HG02885 (cell line): ENCODE measurements around the gene SLC49A3.
"Not testable (repeated sequence)": the region's sequence is repeated elsewhere in the genome, so short reads cannot be mapped to it uniquely, and the experiment has no call there.

ENCODE experiments used
- ATAC-seq: cut with Tn5 transposase; IDR thresholded peaks from one replicate; pipeline ENCODE4 v1.9.1; 2021; ENCODE audit warnings: mild to moderate bottlenecking; ENCODE audit not compliant: unreplicated experiment, poor library complexity

The SLC49A3 gene

GRCh38 chr4:656436-657337, 32.3 kb downstream of the SLC49A3 start:
- ATAC-seq = no peak

GRCh38 chr4:655464-656151, 33.3 kb downstream of the SLC49A3 start:
- no peak for ATAC-seq

GRCh38 chr4:654871-655463, 34.0 kb downstream of the SLC49A3 start:
- no peak for ATAC-seq

GRCh38 chr4:654503-654845, 34.5 kb downstream of the SLC49A3 start:
- ATAC-seq = no peak

GRCh38 chr4:653831-654502, 35.0 kb downstream of the SLC49A3 start:
- ATAC-seq = no peak

- ATAC-seq = no peak
These were observed 35.7 kb downstream of the SLC49A3 start for GRCh38 chr4:653080-653821.

GRCh38 chr4:651884-652642, 36.9 kb downstream of the SLC49A3 start:
- ATAC-seq = no peak

- ATAC-seq = no peak
These were observed 37.7 kb downstream of the SLC49A3 start for GRCh38 chr4:650951-651883.

- ATAC-seq = no peak
These were observed 38.5 kb downstream of the SLC49A3 start for GRCh38 chr4:650461-650860.

- ATAC-seq = no peak
These were observed 39.1 kb downstream of the SLC49A3 start for GRCh38 chr4:649751-650310.

- ATAC-seq = no peak
These were observed 39.7 kb downstream of the SLC49A3 start for GRCh38 chr4:649293-649625.

GRCh38 chr4:648579-649292, 40.2 kb downstream of the SLC49A3 start:
- no peak for ATAC-seq

GRCh38 chr4:647481-647880, 41.5 kb downstream of the SLC49A3 start:
- ATAC-seq = no peak

- ATAC-seq = no peak
These were observed 42.5 kb downstream of the SLC49A3 start for GRCh38 chr4:646460-646859.

GRCh38 chr4:642366-642765, 46.6 kb downstream of the SLC49A3 start:
- ATAC-seq = not testable (repeated sequence)

- ATAC-seq = no peak
These were observed 51.2 kb downstream of the SLC49A3 start for GRCh38 chr4:637536-638280.

GRCh38 chr4:636628-637159, 52.3 kb downstream of the SLC49A3 start:
- ATAC-seq = no peak
